NB4 (cell line): ENCODE data around the gene XXYLT1.
"Not testable (repeated sequence)": the region's sequence is repeated elsewhere in the genome, so short reads cannot be mapped to it uniquely, and the experiment has no call there.

Experiments used
- DNase-seq: peaks from one replicate; pipeline ENCODE4 v3.0.0; 2010; ENCODE audit warnings: low read depth
- H3K4me3 ChIP-seq: one replicate; pipeline ENCODE4 v1.5.1; 2011; ENCODE audit warnings: mild to moderate bottlenecking, low read depth, low read length, moderate library complexity
- CTCF ChIP-seq: IDR thresholded peaks from one replicate; pipeline ENCODE4 v1.5.1; 2012; ENCODE audit warnings: low read depth, low read length
- MAX ChIP-seq: IDR thresholded peaks from 2 replicates; pipeline ENCODE4 v1.6.1; 2011; ENCODE audit warnings: low read depth, low read length
- MYC ChIP-seq: IDR thresholded peaks from 2 replicates; pipeline ENCODE4 v1.6.1; 2011; ENCODE audit warnings: low read depth, low read length
- POLR2A ChIP-seq: IDR thresholded peaks from 2 replicates; pipeline ENCODE4 v1.6.1; 2011; ENCODE audit warnings: mild to moderate bottlenecking; ENCODE audit not compliant: insufficient read length; ENCODE audit errors: extremely low read depth

Gene XXYLT1

GRCh38 chr3:195107593-195107992, 163.4 kb downstream of the XXYLT1 start:
- TF ChIP-seq POLR2A (no peak), MYC (no peak), CTCF (no peak), MAX (no peak)
- H3K4me3 ChIP-seq: no peak overlapping the region
- DNase-seq: no peak

GRCh38 chr3:195107031-195107430, 163.9 kb downstream of the XXYLT1 start:
- H3K4me3 ChIP-seq, DNase-seq: not testable (repeated sequence)

GRCh38 chr3:195106418-195106906, 164.5 kb downstream of the XXYLT1 start:
- peak; percentile 78 for DNase-seq
- TF ChIP-seq MAX (peak; percentile 46; the same call in 1 of the 2 replicates), CTCF (peak; percentile 85), POLR2A (no peak), MYC (peak; percentile 39)
- H3K4me3 ChIP-seq: no peak overlapping the region

- H3K4me3 ChIP-seq: no peak overlapping the region
- no peak for DNase-seq
- TF ChIP-seq CTCF (no peak), MYC (no peak), MAX (no peak), POLR2A (no peak)
These were observed 165.0 kb downstream of the XXYLT1 start for GRCh38 chr3:195105841-195106417.

GRCh38 chr3:195105389-195105788, 165.6 kb downstream of the XXYLT1 start:
- no peak overlapping the region for H3K4me3 ChIP-seq
- peak; percentile 23 for DNase-seq
- TF ChIP-seq MYC (no peak), CTCF (no peak), MAX (no peak), POLR2A (no peak)

- DNase-seq: no peak
- TF ChIP-seq MAX (no peak), CTCF (no peak), MYC (no peak), POLR2A (no peak)
- no peak overlapping the region for H3K4me3 ChIP-seq
These were observed 166.6 kb downstream of the XXYLT1 start for GRCh38 chr3:195104340-195104739.
